NCI-H82 (cell line): ENCODE measurements around the gene WDR76.
"Not testable (repeated sequence)": the region's sequence is repeated elsewhere in the genome, so short reads cannot be mapped to it uniquely, and the experiment has no call there.

Experiments used
- DNase-seq: peaks from one replicate; lab custom pipeline; 2025; lab: John Stamatoyannopoulos, UW

Gene WDR76

GRCh38 chr15:43821505-43821904 is 5.3 kb upstream of the WDR76 start:
- DNase-seq, result no peak

GRCh38 chr15:43824302-43825246 is 2.2 kb upstream of the WDR76 start, which contains the start of gene MFAP1:
TSS of gene MFAP1 (minus strand) at chr15:43824690. CDS start at chr15:43824569, 121 bp downstream.
- DNase-seq, result peak; percentile 99

DNA sequence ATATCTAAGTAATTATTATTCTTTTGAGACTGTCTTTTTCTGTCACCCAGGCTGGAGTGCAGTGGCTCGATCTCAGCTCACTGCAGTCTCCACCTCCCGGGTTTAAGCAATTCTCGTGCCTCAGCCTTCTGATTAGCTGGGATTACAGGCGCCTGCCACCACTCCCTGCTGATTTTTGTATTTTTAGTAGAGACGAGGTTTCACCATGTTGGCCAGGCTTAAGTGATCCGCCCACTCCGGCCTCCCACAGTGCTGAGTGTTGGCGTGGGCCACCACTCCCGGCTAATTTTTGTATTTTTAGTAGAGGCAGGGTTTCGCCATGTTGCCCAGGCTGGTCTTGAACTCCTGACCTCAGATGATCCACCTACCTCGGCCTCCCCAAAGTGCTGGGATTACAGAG is 1.5 kb upstream of the WDR76 start:
- DNase-seq, result not testable (repeated sequence)

DNA sequence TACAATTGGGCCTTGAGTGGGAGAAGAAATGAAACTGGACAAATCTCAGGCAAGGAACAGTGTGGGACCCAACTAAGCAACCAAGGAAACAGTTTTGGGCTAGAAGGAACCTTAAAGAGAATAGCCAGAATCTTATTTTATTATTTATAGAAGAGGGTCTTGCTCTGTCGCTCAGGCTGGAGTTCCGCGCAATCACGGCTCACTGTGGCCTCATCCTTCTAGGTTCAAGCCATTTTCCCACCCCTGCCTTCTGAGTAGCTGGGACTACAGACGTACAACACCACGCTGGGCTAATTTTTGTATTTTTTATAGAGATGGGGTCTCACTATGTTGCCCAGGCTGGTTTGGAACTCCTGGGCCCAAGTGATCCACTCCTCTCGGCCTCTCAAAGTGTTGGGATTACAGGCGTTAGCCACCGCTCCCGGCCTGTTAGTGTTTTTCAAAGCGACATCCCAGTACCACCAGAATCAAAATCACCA is 734 bp upstream of the WDR76 start:
- no peak for DNase-seq

GRCh38 chr15:43828061-43828657 is 1.4 kb downstream of the WDR76 start:
- peak; percentile 54 for DNase-seq

- peak; percentile 50 for DNase-seq
Observed at GRCh38 chr15:43829951-43830540, 3.2 kb downstream of the WDR76 start.

DNA sequence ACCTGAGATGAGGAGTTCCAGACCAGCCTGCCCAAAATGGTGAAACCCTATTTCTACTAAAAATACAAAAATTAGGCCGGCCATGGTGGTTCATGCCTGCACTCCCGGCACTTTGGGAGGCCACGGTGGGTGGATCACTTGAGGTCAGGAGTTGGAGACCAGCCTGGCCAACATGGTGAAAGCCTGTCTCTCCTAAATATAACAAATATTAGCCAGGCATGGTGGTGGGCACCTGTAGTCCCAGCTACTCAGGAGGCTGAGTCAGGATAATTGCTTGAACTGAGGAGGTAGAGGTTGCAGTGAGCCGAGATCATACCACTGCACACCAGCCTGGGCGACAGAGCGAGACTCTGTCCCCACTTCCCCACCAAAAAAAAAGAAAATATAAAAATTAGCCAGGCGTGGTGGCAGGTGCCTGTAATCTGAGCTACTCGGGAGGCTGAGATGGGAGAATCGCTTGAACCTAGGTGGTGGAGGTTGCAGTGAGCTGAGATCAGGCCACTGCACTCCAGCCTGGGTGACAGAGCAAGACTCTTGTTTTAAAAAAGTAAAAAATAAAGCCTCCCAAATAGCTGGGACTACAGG is 4.0 kb downstream of the WDR76 start:
- DNase-seq, result not testable (repeated sequence)

DNA sequence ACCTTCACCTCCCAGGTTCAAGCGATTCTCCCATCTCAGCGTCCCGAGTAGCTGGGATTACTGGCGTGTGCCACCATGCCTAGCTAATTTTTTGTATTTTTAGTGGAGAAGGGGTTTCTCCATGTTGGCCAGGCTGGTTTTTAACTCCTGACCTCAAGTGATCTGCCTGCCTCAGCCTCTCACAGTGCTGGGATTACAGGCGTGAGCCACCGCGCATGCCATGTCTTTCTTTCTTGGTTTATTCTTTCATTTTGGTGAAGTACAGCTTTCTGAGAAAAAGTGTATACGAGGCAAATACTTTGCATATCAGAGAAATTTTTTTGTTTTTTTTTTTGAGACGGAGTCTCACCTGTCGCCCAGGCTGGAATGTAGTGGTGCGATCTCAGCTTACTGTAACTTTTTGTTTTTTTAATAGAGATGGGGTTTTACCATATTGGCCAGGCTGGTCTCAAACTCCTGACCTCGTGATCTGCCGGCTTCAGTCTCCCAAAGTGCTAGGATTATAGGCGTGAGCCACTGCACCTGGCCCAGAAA is 4.8 kb downstream of the WDR76 start:
- DNase-seq, result not testable (repeated sequence)

DNA sequence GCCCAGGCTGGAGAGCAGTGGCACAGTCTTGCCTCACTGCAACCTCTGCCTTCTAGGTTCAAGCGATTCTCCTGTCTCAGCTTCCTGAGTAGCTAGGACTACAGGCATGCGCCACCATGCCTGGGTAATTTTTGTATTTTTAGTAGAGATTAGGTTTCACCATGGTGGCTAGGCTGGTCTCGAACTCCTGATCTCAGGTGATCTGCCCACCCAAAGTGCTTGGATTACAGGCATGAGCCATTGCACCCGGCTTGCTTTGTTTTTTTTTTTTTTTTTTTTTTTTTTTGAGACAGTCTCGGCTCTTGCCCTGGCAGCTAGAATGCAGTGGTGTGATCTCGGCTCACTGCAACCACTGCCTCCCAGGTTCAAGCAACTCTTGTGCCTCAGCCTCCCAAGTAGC is 5.7 kb downstream of the WDR76 start:
- not testable (repeated sequence) for DNase-seq

DNA sequence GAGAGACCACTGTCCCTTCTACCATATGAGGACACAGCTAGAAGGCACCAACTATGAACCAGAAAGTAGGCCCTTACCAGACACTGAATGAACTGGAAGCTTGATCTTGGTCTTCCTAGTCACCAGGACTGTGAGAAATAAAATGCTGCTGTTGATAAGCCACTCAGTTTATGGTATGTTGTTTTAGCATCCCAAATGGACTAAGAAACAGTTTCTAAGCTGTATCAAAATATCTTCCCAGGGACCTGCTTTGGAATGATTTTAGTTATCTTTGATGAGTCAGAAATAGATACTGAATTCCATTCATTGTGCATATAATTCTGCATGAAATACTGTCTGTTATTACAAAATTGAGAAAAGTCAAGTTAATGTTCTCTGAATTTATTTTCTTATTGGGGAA is 18.6 kb downstream of the WDR76 start:
- no peak for DNase-seq

DNA sequence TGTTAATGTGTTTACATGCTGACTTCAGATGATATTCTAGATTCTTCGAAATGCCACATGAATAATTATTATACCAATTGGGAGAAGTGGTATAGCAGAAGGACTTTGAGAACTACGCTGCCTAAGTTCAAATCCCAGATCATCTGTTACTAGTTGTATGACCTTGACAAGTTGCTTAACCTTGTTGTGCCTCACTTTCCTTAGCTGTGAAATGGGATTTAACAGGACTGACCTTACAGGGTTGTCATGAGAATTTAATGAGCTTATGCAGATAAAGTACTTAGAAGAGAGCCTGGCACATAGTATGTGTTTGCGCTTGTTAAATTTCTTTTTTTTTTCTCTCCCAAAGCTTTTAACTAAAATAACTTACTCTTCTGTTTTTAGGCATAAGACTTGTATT is 24.4 kb downstream of the WDR76 start:
- no peak for DNase-seq

DNA sequence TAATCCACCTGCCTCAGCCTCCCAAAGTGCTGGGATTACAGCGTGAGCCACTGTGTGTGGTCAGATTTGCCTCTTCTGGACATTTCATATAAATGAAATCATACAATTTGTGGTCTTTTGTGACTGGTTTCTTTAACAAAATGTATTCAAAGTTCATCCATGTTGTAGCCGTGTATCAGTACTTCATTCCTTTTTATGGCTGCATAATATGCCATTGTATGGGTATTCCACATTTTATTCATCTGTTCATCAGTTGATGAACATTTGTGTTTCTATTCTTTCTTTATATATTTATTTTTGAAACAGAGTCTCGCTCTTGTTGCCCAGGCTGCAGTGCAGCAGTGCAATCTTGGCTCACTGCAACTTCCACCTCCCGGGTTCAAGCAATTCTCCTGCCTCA is 25.8 kb downstream of the WDR76 start:
- no peak for DNase-seq

GRCh38 chr15:43854801-43855200 is 28.0 kb downstream of the WDR76 start:
- no peak for DNase-seq

DNA sequence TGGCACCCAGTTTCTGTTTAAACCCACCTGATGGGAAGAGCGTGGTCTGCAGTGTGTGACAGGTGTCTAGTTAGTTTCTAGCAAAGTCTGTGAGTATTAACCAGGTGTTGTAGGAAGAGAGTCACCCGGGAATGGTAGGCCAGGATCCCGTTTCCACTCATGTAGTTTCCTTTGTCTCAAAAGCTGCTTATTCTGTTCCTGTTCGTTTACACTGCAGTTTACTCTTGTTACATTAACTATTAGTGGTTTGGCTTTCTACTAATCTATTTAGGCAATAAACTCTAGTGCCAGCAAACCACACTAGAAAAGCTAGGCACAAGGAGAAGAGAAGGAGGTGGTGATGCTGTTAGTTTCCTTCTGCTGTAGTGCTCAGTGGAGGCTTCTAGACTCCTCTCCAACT is 32.7 kb downstream of the WDR76 start:
- DNase-seq, result no peak

- DNase-seq, result not testable (repeated sequence)
Observed at GRCh38 chr15:43866636-43867035, 39.8 kb downstream of the WDR76 start.

DNA sequence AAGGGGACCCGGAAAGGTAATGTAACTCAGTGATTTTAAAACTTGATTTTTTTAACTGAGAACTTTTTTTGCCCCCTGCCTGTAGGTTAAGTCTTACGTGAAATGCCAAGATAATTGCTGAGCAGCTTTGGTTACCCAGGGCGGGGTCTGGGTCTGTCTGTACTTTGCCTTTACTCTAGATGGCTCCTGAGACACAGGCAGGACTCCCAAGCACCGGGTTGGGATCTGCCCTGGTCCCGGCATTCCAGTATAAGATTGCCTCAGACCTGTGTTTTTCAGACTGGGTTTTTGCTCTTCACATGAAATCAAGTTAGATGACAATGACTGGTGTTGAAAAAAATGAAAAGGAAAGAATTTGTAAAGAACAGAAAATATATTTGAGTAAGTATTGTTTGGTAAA is 40.3 kb downstream of the WDR76 start:
- no peak for DNase-seq

GRCh38 chr15:43868406-43868805 is 41.6 kb downstream of the WDR76 start:
- DNase-seq, result no peak

DNA sequence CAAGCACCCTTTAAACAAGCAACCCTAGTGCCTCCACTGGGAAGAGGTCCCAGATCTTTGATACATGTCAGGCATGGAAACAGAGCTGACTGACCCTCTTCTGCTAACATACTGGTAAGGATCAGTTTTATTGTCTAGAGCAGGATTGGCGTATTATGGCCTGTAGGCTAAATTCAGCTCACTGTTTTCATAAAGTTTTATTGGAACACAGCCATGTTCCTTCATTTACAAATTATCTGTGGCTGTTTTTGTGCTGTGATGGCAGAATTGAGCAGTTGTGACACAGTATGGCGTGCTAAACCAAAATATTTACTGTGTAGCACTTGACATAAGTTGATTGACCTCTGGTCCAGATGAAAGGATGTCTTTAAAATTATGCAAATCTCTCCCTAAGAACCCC is 45.0 kb downstream of the WDR76 start:
- no peak for DNase-seq

GRCh38 chr15:43872416-43873020 is 45.7 kb downstream of the WDR76 start:
- DNase-seq, result peak; percentile 76

DNA sequence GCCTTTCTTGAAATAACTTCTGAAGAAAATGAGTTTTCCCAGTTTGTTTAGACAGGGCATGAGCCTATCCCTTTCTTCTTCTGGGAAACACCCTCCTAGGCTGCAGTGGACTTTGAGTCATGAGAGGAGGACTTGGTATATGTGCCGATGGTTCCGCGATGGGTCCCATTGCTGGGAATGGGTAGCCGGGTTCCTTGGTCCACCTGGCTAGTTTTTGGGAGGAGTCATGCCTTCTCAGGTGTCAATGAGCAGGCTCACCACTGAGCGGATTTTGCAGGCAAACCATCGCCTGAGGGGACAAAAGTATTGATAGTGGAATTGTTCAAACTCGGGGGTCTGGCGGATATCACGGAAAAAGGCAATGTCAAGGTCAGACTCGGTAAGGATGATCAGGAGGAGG is 46.8 kb downstream of the WDR76 start:
- DNase-seq, result no peak

GRCh38 chr15:43876872-43877271 is 50.1 kb downstream of the WDR76 start:
- DNase-seq, result no peak

DNA sequence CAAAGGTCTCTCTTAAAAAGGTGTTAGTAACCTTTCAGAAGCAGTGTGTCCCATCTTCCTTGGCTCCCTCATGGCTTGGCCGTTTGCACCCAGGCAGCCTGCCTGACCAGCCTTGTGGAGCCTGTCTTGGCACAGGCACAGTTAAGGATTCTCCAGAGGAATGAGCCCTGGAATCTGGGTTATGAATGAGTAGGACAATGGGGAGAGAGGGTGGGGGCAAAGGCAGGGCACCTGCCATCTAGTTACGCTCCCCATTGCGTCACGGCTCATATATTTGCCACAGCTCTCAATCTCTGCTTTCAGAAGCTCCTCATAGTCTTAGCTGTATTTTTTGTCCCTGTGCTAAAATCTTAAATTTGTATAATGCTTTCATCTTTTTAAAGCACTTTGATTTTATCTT is 50.6 kb downstream of the WDR76 start:
- no peak for DNase-seq
